ENCODE data around the gene KMT2E. TPM values are rescaled to one million over a fixed set of nuclear protein-coding genes. Genes with fewer than 3 reads are reported as not detected.
"Not testable (repeated sequence)": the region's sequence is repeated elsewhere in the genome, so short reads cannot be mapped to it uniquely, and the experiment has no call there.

Gene KMT2E
- polyA plus RNA-seq, 12 donors: 36.2 to 76.4 (median 45.4) TPM

- DNase-seq: no peak
Measured at GRCh38 chr7:104982308-104983075, 31.5 kb upstream of the KMT2E start.

GRCh38 chr7:104983076-104983577 lies 30.9 kb upstream of the KMT2E start:
- peak; percentile 41 for DNase-seq

GRCh38 chr7:104983578-104984539 lies 30.1 kb upstream of the KMT2E start:
- DNase-seq: peak; percentile 93

DNA sequence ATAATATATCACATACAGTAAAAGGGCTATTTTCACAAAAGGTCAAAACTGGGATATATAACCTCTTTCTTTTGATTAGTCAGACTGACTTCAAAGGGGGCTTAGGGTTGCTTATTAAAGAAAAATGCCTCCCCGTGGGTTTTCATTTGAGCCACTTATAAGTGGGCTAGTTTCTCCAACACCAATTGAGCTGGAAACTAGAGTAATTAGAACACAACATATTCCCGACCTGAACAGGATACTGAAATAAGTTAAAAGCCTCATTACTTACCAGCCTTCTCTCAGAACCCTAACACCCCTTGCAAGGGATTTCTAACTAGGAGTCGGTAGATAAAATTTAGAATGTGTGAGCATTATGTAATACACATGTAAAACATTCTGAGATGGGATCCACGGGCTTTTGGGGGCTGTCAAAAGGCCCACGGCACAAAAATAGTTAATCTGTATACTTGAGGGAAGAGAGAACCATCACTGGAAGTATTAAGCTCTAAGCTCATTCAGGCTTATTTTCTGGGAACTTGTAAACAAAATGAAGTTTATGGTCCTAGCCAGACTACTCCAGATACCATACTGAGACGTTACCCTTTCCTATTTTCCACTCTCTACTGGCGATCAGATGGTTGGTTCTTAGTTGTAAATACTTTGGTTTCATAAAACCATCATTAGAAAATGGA lies 29.3 kb upstream of the KMT2E start:
- no peak for DNase-seq

DNA sequence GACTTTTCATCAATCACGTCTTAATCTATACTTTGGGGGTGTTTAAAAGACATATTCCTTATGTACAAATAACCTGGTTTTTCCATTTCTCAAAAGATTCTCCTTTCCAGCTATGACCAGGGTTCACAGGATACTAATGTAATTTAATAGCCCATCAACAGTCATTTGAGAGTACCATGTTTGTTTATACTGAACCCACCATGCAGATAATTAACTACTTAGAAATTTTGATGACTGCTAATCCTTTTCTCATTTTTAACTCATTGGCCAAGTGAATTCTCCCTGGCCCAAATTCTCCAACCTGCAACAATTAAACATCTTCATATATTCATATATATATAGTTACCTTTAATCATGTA lies 28.8 kb upstream of the KMT2E start:
- no peak for DNase-seq

GRCh38 chr7:104986628-104987259 lies 27.3 kb upstream of the KMT2E start:
- no peak for DNase-seq

- DNase-seq: not testable (repeated sequence)
Measured at GRCh38 chr7:104987403-104987802, 26.6 kb upstream of the KMT2E start.

- no peak for DNase-seq
Measured at GRCh38 chr7:104990983-104991382, 23.0 kb upstream of the KMT2E start.

GRCh38 chr7:104992306-104992705 lies 21.7 kb upstream of the KMT2E start:
- no peak for DNase-seq

GRCh38 chr7:104993217-104993862 lies 20.7 kb upstream of the KMT2E start:
- no peak for DNase-seq

DNA sequence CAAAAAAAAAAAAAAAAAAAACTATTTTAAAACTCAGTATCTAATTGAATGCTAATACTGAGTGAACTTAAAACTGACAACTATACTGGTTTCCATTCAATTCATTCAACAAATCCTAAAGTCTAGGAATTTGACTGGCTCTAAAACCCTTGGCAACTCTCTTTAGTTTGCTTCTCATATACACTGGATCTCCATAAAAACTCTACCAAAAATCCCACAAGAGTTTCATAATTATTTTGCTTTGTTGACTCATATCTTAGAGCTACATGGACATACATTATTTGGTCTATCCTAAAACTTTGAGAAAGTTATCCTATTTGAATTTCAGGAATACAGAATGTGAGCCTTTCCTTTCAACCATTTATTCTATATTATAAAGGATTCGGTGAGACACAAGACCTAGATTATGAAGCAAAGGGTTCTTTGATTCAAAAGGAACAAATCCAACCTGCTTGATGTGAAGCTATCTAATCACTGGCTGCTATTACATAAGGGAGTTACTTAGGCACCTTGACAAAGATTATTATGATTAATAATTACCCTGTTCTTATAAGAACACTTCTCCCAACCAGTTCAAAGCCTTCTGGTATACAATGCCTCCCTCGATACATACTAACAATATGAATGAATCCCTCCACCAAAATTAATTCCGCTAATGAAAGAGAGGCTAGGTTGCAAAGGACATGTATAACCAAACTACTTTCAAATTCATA lies 15.8 kb upstream of the KMT2E start:
- no peak for DNase-seq

DNA sequence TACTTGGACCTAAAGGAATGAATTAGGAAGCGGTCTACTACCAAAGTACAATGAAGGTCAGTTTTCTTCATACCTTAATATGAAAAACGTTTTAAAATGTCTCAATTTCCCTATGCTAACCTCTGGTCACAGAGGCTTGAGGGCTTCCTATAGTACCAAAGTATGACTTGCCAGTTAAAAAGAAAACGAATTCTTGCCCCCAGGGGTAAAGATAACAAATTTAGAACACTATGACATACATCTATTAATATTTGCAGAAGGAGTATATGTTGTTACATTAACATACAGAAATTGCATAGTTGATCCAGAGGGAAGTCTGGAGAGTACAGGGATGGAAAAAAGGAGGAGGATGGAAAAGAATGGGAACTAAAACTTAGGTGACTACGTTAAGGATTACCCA lies 13.8 kb upstream of the KMT2E start:
- DNase-seq: no peak

DNA sequence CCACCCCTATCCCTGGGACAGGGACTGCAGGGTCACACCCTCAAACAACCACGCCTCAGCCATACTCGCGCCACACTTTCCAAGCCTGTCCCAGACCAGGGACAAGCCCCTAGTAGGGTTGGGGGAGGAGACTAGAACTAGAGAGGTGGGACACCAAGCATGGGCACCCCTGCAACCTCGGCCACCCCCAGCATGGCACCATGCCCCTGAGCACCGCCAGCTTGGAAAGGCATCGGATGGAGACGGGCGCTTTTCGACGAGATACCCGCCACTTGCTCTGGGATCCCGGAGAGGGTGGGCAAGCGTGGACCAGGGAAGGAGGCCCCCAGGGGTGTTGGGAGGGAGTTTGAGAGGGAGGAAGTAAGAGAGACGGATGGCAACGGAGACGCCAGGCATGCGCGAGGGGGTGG lies 13.1 kb upstream of the KMT2E start:
- DNase-seq: no peak

DNA sequence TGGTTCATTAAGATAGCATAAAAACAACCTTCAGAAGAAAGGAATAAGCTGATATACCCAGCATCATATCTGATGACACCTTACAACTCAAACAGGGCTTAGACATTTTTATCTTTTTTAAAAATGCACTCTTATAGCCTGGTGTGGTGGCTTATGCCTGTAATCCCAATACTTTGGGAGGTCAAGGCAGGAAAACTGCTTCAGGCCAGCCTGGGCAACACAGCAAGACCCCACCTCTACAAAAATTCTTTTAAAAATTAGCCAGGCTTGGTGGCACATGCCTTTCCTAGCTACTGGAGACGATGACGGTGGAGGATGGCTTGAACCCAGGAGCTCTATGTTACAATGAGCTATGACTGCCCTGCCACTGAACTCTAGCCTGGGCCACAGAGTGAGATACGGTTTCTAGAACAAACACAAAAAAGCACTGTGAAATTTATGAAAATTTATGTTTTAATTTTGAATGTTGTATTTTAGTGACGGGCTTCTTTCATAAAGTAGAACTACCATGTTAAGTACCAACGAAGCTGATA lies 12.3 kb upstream of the KMT2E start:
- DNase-seq: no peak

DNA sequence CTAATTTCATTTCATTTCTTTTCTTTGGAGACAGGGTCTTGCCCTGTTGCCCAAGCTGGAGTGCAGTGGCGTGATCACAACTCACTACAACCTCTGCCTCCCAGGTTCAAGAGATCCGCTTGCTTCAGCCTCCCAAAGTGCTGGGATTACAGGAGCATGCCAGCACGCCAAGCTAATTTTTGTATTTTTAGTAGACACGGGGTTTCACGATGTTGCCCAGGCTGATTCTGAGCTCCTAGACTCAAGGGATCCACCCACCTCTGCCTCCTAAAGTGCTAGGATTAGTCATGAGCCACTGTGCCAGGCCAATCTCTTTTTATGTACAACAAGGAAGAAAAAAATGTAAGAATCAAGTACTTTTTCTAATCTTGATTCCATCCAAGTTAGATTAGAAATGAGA lies 10.7 kb upstream of the KMT2E start:
- DNase-seq: no peak

- no peak for DNase-seq
Measured at GRCh38 chr7:105003872-105004510, 10.0 kb upstream of the KMT2E start.

GRCh38 chr7:105005006-105005405 lies 9.0 kb upstream of the KMT2E start:
- DNase-seq: not testable (repeated sequence)

DNA sequence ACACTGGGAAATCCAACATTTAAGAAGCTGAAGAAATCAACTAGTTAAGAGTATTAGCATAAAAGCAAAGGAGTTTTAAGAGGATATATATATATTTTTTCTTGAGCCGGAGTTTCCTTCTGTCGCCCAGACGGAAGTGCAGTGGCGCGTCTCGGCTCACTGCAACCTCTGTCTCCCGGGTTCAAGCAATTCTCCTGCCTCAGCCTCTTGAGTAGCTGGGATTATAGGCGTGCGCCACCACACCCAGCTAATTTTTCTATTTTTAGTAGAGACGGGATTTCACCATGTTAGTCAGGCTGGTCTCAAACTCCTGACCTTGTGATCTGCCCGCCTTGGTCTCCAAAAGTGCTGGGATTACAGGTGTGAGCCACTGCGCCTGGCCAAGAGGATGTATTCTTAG lies 8.5 kb upstream of the KMT2E start:
- DNase-seq: not testable (repeated sequence)

DNA sequence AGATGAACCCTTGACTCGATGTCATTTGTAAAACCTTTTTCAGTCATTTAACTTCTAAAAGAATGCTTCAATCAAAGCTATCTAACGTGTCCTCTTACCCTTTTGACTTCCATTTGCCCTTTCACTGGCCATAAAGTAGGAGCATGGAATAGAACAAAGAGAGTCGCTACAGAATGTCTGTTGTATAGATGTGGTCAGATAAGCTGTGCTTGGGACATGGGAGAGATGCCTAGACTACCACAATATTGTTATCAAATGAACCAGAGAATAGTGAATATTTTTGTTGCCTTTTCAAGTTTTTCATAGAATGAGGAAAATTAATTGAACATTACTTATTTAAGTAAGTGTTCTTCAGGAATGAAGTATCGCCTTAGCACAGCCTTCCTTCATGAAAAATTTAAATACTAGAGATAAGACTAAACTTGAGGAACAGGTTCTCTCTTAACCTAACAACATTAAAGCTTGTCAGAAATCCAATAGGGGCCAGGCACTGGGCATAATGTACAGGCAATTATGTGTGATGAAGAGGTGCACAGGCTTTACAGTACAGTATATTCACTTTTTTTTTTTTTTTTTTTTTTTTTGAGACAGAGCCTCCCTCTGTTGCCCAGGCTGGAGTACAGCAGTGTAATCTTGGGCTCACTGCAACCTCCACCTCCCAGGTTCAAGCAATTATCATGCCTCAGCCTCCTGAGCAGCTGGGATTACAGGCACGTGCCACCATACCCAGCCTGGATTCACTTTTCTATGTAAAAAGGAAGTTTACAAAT lies 7.5 kb upstream of the KMT2E start:
- no peak for DNase-seq

Data from muscle of arm (tissue), 12 donors.